ENCODE results near the gene MPL. TPM values are rescaled to one million over a fixed set of nuclear protein-coding genes. Genes with fewer than 3 reads are reported as not detected.

MPL gene
- total and polyA plus RNA-seq, 2 of the 8 experiments (the other 6 are each of a cell fraction or from before 2014, with no cell fraction given): 0.08 TPM; not detected in 1

DNA sequence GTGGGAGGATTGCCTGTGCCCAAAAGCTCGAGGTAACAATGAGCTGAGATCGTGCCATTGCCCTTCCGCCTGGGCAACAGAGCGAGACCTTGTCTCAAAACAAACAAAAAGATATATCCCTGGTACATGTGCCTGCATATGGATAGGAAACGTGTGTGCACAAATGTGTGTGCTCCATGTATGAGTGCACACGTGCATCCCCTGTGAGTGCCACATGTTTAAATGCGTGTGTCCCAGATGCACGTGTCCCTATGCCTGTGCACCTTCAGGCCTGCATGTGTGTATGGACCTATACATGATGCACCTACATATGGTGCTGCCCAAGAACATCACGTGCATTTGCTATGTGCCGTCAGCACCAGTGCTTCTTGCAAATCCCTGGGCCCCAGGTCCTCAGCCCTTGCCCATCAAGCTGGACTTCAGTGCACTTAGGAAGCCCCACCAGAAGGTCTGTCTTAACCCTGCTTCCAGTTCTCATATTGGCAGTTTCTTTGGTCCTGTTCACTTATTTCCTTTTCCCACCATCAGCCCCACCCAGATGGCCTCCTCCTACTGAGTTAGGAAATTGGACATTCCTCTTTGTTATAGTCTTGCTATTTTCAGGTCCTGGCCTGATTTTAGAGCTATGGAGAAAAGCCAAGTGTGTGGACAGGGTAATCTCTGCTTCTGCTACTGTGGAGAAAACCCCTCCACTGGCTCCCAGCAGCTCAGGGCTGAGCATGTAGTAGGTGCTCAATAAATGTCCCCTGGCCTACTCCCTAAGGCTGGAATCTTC, 21.5 kb upstream of the MPL start:
- no peak overlapping the region for H3K14ac ChIP-seq (ENCODE audit: insufficient read length)
- H3K18ac ChIP-seq (ENCODE audit: extremely low read depth, low read length): no peak overlapping the region
- H3K4ac ChIP-seq (replicated peaks; ENCODE audit: insufficient read length, low read depth, low read length): peak overlapping the region; percentile 33
- H4K5ac ChIP-seq (ENCODE audit: insufficient read length, low read depth, low read length): no peak overlapping the region
- 89% methylated on average over 10 of the region's 10 CpGs; no CpG with 5 or more reads in 1 of the 2 experiments for WGBS, 2 experiments (ENCODE audit: extremely low coverage in 1 of 2, insufficient coverage in 1 of 2, insufficient read length in 1 of 2, insufficient replicate concordance in 2 of 2, low coverage in 1 of 2, low lambda C conversion rate in 2 of 2, missing lambda C conversion rate in 1 of 2)
- FAIRE-seq: no peak
- H2BK15ac ChIP-seq (ENCODE audit: low read length): no peak overlapping the region
- peak overlapping the region; percentile 35; the same call in 1 of the 2 replicates for H4K8ac ChIP-seq (ENCODE audit: extremely low read depth, insufficient read depth, low read length)
- no peak overlapping the region for H2BK20ac ChIP-seq (ENCODE audit: low read length)
- no peak overlapping the region for H2AFZ ChIP-seq (ENCODE audit: low read length)
- no peak overlapping the region for H2BK120ac ChIP-seq (replicated peaks; ENCODE audit: low read depth, low read length)
- no peak overlapping the region for H3K27ac ChIP-seq (ENCODE audit: low read depth, low read length)
- no peak overlapping the region for H3K23ac ChIP-seq (ENCODE audit: insufficient read length)
- no peak overlapping the region for H2BK12ac ChIP-seq (ENCODE audit: low read depth, low read length)
- peaks cover 0 to 5% (median 0%) of the 10 kb centered on the region in 4 experiments; a peak in 1 of 7 replicates for H3K4me1 ChIP-seq (replicated peaks in 1 of 4; ENCODE audit: control insufficient read depth in 3 of 4, insufficient read depth in 4 of 4, low read length in 3 of 4)
- H4K91ac ChIP-seq (replicated peaks; ENCODE audit: insufficient read length, low read length): no peak overlapping the region
- H3K4me2 ChIP-seq (ENCODE audit: insufficient read depth in 1 of 2, low read depth in 2 of 2, low read length in 2 of 2): no peak overlapping the region
- ChIA-PET CTCF (ENCODE audit: partially characterized antibody) (interaction anchor here (0.8 to 3.9 kb wide), 10 partner anchors 8 to 89 kb away, joined by 3 to 19 read pairs (median 4); partner anchors contain the start of gene C1orf210), POLR2A (ENCODE audit: partially characterized antibody) (interaction anchor here (1.0 to 1.2 kb wide), 3 partner anchors 9 to 42 kb away, joined by 3 to 4 read pairs (median 3); no protein-coding TSS in a partner anchor)
- no peaks in the 10 kb centered on the region for H3K9me3 ChIP-seq (ENCODE audit: insufficient read depth in 2 of 2, low read depth in 1 of 2, low read length in 1 of 2)
- H2AK5ac ChIP-seq (ENCODE audit: low read depth, low read length): no peak overlapping the region
- H3K4me3 ChIP-seq (ENCODE audit: extremely low read depth in 1 of 4, insufficient read depth in 2 of 4, low read depth in 3 of 4, low read length in 4 of 4): no peak overlapping the region
- H3K27me3 ChIP-seq (replicated peaks in 1 of 4; ENCODE audit: control insufficient read depth in 3 of 4, extremely low read depth in 1 of 4, insufficient read depth in 3 of 4, low read length in 3 of 4): no peaks in the 10 kb centered on the region; a peak in 2 of 7 replicates
- DNase-seq (ENCODE audit: low read depth in 1 of 2, low spot score in 2 of 2): no peak
- no peak overlapping the region for H3K56ac ChIP-seq (replicated peaks; ENCODE audit: insufficient read length, low read depth, low read length)
- no peaks in the 10 kb centered on the region for H3K36me3 ChIP-seq (ENCODE audit: control insufficient read depth in 2 of 4, insufficient read depth in 4 of 4, low read length in 3 of 4)
- no peak overlapping the region for H3K9ac ChIP-seq (replicated peaks in 1 of 4; ENCODE audit: extremely low read depth in 1 of 4, low read depth in 3 of 4, low read length in 3 of 4)
- no peaks in the 10 kb centered on the region for H3K79me1 ChIP-seq (ENCODE audit: low read depth, low read length)
- H3K23me2 ChIP-seq (ENCODE audit: low read depth, low read length): no peaks in the 10 kb centered on the region
- H3K79me2 ChIP-seq (ENCODE audit: control insufficient read depth in 1 of 2, insufficient read depth in 2 of 2, low read length in 2 of 2): no peaks in the 10 kb centered on the region
- H4K20me1 ChIP-seq (replicated peaks in 1 of 2; ENCODE audit: control insufficient read depth in 1 of 2, insufficient read depth in 2 of 2, low read length in 2 of 2): no peaks in the 10 kb centered on the region
- no peak overlapping the region for H2BK5ac ChIP-seq (ENCODE audit: low read depth, low read length)
- TF ChIP-seq NANOG (IDR thresholded peaks at IDR 0.05; ENCODE audit: insufficient read depth, low read depth, low read length, poor library complexity, severe bottlenecking) (no peak), SIN3A (conservative IDR thresholded peaks at IDR 0.05 in 1 of 2, IDR thresholded peaks at IDR 0.05 in 1 of 2; ENCODE audit: low read depth in 1 of 2, low read length in 2 of 2) (no peak), SP2 (IDR thresholded peaks at IDR 0.05; ENCODE audit: low read length) (no peak), SP1 (IDR thresholded peaks at IDR 0.05; ENCODE audit: low read depth, low read length) (no peak), PHF8 (conservative IDR thresholded peaks at IDR 0.05; ENCODE audit: low read depth, low read length) (no peak), NRF1 (IDR thresholded peaks at IDR 0.05; ENCODE audit: low read depth, low read length) (no peak), KDM5A (IDR thresholded peaks at IDR 0.05; ENCODE audit: low read length) (no peak), ASH2L (IDR thresholded peaks at IDR 0.05; ENCODE audit: low read length) (no peak), GTF2F1 (IDR thresholded peaks at IDR 0.05; ENCODE audit: borderline replicate concordance, low read depth, low read length) (no peak), RNF2 (IDR thresholded peaks at IDR 0.05; ENCODE audit: borderline replicate concordance, low read depth, low read length, missing control alignments, poor library complexity, severe bottlenecking) (no peak), CBX8 (IDR thresholded peaks at IDR 0.05; ENCODE audit: borderline replicate concordance, low read depth, low read length) (no peak)
